GM18508 (cell line): Measurements from ENCODE around the gene HLF.

Experiments
- ATAC-seq: cut with Tn5 transposase; IDR thresholded peaks from one replicate; pipeline ENCODE4 v1.9.1; 2021; ENCODE audit warnings: moderate number of reproducible peaks; ENCODE audit not compliant: insufficient read depth, unreplicated experiment

HLF gene

DNA sequence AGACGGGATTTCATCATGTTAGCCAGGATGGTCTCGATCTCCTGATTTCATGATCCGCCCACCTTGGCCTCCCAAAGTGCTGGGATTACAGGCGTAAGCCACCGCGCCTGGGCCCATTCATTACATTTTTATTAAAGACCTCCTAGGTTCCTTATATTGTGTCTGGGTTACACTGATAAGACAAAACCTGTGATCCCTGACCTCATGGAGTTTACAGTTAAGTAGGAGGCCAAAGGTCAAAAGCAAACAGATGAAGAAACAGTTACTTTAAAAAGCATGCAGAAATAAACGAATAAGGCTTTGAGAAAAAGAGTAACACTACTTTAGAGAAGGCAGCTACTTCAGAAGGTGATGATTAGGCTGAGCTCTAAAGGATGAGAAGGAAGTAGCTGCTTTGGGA is 14.9 kb upstream of the HLF start:
- no peak for ATAC-seq

DNA sequence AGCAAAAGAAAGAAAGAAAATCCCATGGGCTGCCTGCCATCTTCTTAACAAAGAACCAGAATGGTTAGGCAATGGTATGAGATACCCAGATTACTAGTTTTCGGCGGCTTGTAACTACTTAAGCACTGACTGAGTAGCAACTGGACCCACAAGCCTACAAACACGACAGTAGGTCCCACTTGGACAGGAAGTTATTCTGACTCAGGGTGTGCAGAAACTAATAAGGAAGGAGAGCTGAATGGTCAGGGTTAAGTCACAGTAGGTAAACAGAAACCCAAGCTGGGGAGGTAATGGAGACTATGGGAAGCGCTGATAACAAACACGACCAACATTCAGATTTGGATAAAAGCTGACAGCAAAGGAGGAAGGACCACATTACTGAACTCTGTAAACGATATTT is 10.4 kb upstream of the HLF start:
- ATAC-seq = no peak

DNA sequence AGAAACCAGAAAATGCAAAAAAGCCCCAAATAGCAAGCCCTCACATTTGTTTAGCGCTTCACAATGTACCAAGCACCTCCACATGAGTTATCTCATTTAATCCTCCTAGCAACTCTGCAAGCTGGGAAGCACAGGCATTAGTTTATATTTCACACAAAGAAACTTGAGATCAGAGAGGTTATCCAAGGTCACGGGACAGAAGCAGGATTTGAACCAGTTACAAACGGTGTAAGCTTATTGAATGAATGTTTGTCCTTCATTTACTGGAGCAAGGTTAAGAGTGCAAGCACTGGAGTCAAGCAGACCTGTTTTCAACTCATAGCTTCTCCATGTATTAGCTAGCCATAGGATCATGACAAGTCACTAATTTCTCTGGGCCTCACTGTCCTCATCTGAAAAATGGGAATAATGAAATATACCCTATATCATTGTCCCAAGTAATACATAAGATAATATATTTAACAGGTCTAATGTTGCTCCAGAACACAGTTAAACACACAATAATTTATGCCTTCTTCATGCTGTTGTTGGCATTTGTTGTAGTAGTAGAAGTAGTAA is 6.1 kb upstream of the HLF start:
- no peak for ATAC-seq

- no peak for ATAC-seq
These were observed 5.1 kb upstream of the HLF start for GRCh38 chr17:55259684-55260111.

DNA sequence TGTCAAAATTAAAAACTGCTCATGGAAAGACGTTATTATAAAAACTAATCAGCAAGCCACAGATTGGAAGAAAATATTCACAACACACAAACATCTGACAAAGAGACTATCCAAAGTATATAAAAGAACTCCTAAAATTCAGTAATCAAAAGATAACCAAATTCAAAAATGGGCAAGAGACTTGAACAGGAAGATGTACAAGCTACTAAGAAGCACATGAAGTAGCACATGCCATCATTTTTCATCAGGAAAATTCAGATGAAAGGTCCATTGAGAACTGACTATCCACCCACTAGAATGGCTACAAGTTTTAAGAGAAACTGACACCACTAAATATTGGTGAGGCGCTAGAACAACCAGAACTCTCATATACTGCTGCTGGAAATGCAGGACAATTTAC is 3.4 kb upstream of the HLF start:
- ATAC-seq = no peak

GRCh38 chr17:55263569-55264277 is 1.0 kb upstream of the HLF start:
- ATAC-seq = no peak

DNA sequence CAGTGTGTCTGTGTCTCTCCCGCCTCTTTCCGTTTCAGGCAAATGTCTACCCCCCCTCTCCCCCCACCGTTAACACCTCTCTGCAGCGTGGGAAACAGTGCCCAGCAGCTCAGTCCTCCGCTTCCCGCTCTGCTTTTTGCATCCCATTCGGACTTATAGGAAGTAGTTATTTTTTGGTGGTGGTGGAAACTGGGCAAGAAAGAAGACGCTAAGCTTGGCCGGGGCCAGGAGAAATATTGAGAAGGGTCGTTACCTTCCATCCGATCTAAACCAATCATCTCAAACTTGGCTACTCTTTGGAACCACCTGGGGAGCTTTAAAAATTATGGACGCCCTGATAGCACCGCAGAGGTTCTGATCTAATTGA is 499 bp upstream of the HLF start:
- no peak for ATAC-seq

DNA sequence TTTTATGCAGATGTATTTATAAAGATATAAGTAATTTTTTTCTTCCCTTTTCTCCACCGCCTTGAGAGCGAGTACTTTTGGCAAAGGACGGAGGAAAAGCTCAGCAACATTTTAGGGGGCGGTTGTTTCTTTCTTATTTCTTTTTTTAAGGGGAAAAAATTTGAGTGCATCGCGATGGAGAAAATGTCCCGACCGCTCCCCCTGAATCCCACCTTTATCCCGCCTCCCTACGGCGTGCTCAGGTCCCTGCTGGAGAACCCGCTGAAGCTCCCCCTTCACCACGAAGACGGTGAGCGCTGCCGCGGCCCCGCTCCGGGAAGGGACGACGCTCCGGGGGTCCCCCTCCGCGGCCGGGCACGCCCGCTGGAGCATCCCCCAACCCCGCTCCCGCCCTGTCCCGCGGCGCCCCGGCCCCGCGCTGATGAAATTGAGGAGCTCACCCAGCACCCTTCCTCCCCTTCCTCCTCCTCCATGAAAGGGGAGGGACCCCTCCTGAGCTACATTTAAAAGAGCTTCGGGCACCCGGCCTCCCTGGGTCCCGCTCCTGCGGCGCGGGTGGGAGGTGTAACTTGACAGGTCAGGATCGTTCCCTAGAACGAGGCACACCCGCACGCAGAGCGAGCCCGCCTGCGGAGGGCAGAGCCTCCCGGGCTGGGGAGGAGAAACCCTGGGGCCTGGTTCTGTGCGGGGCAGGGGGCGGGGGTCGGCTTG is 706 bp downstream of the HLF start:
- no peak for ATAC-seq

DNA sequence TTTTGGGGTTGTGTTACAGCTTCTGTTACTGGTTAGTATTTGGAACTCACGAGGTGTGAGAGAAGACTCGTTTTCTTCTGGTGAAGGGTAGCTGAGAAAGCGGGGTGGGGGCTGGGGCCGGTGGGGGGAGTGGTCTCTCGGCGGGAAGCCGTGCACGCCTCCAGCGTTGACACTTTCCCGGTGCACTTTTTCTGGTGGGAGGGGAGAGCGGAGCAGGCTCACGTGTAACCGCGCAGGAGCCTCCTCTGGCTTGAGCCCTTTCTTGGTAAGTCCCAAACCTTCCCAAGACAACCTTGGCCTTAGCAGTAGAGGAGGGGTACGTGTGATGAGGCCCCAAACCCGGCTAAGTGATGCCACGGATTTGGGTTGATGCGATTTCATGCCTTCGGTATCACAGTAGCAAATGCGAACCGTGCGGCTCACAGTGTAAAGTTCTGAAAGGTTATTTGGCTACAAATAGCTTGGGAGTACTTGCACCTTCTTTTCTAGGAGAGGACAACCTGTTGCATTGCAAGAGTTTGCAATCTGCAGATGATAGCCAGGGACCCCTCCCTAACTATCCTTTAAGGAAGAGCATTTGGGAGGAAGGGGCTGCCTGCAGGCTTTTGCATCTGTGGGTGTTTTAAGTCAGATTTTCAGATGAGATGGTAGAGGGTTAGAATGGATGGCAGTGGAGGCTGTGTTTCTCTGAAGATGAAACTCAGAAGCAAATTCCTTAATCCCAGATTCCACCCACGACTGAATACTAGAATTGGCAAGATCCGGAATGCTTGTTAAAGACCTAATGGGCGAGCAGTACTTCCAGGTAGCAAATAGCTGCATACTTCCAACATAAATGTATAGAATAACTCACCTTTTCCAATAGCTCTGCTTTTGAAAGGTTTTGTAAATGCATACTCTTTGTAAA is 1.5 kb downstream of the HLF start:
- ATAC-seq = no peak

DNA sequence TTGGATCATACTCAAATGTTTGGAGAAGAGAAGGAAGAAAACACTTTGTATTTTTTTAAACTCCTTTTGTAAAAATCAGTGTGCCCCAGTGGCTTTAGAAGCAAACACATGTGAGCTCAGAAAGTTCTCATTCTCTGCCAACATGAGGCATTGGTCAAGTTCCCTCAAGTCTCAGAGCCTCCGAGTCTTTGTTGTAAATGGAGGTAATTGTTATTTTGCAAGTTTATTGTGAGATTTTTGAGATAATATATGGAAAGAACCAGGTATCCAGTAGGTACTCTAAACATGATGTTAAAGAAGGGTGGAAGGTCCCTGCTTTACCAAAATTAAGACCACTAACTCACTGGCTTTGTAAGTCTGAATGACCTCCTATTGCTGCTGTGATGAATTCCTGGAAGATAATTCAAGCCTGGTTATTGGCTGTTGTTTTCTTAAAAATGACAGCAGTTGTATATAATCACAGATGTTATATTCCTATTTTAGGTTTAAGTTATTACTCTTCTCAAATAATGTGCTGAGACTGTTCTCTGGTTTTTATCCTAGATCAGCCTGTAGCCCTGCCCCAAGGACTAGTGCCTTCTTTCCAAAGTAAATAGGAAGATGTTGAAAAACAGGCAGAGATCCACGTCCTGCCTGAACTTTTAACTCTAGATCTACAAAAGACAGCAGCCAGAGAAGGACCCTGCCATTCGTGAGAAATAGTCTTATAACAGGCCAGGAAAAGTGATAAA is 2.4 kb downstream of the HLF start:
- no peak for ATAC-seq

DNA sequence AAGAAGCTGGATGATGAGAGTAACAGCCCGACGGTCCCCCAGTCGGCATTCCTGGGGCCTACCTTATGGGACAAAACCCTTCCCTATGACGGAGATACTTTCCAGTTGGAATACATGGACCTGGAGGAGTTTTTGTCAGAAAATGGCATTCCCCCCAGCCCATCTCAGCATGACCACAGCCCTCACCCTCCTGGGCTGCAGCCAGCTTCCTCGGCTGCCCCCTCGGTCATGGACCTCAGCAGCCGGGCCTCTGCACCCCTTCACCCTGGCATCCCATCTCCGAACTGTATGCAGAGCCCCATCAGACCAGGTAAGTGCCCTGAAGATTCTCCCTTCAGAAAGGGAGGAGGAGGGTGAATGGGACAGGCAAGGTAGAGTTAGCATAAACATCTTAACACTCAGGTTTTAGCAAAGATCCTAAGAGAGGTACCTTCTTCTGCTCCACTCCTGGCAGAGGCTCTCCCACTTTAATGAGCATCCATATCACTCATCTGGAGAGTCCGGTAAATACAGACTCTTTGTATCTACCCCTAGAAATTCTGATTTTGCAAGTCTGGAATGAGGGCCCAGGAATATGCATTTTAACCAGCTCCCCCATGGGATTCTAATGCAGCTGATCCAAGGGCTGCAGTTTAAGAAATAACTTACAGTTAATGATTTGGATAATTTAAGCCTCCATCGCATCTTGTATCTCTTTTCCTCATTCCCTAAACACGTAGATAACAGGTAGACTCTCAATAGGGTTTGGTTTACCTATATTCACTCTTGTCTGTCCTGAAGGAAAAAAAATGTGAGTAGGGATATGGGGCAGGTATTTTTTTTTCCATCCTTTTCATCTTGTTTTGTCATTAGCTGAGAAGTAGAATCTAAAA is 3.3 kb downstream of the HLF start:
- ATAC-seq = no peak

DNA sequence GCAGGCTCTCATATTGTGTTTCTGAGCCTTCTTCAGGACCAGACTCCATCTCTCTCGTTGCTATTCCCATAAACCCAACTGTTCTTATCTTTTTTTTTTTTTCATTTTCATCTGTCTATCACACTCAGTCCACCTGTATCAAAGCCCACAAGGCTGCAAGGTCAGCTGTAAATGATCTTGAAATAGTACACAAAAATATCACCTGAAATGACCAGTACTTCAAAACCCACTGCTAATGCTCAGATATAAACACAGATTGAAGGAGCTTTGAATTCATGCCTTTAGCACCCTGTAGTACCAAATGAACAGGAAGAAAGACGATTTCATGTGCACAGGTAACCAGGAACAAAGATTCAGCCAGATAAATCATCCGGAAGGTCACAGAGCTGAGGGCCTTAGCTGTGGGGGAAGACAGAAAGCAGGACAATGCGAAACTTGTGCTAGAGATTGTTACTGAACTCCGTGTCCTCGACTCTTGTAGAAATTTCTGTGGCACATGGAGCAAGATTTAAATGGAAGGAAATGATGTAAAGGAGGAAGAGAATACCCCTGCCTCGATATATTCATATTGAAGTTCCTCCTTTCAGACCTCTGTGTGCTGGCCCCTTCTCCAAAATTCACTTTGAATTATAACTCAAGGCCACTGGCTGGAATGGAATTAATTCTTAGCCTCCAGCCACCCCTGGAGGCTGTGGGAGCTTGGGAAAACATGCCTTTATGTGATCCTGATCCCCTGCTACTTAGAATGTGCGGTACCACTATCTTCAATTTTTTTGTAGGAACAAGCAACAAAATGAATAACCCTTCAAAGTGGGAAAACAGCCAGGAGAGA is 4.1 kb downstream of the HLF start:
- ATAC-seq = no peak

DNA sequence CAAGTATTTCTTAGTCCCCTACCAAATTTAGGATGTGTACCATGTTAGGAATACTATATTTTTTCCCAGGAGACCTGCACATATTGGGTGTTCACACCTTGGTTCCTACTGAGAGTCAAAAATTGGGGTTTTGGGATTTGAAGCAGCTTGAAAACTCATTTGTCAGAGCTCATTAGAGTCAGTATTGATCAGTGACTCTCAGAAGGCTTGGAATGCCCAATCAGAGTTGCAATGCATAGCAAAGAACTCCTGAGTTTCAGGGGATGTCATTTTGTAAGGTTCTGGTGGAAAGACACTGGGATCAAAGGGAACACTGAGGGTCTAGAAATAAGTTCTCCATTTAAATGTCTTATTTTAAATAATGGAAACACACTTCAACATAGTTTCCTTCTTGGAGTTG is 5.1 kb downstream of the HLF start:
- no peak for ATAC-seq

DNA sequence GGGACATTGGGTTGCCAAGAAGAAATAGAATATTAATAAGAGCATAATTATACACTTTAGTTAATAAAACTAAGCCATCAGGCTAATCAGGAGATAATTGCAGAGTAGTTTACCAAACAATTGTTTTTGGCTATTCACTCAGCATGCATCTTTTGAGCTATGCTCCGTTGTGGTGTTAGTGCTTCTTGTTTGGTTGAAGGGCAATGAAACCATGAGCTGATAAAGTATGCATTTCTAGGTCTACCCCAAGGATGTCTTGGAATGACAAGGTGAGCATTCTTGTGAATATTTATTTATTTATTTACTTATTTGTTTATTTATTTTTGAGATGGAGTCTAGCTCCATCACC is 6.4 kb downstream of the HLF start:
- ATAC-seq = no peak

DNA sequence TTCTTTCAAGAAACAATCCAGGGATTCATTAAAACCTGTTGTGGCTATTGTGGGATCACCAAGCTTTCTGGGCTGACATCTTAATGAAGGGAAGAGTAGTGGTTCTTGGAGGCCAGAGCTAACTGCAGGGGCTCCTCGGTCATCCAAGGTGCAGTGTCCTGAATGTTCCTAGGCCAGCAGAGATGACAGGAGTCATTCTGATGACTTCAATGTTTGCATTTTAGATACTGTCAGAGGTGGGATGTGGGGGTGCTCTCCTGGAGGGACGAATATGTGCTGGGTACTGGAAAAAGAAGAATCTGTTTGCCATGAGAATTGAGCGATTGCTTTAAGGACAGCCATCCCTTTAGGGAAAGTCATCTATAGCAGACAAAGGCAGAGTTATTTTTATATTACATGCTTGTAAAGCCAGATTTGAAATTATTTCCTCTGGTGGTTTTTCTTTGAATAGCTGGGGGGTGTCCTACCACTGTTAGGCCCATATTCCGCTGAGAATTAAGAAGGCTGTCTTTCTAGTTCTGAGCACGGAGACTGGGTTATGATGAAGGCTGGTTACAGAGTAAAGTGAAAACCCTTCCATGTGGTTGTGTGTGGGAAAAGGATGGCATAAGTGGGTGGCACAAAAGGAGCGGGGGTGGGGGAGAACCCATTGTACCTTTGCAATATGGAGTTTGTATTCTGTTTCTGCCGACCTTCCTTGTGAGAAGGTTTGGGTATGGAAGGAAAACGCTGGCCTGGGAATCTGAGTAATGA is 7.4 kb downstream of the HLF start:
- no peak for ATAC-seq

- no peak for ATAC-seq
These were observed 8.2 kb downstream of the HLF start for GRCh38 chr17:55272711-55273578.
